ENCODE data around the gene FBXL15.

FBXL15 gene

GRCh38 chr10:102405108-102405571 is 15.5 kb upstream of the FBXL15 start:
- TF ChIP-seq EZH2 (optimal IDR thresholded peaks at IDR 0.05; ENCODE audit: low read depth, low read length): no peak
- TF ChIP-seq EZH2phosphoT487 (IDR thresholded peaks at IDR 0.05; ENCODE audit: low read length): no peak
- TF ChIP-seq CTCF (IDR thresholded peaks at IDR 0.05; ENCODE audit: low read length): no peak
- H4K20me1 ChIP-seq (ENCODE audit: insufficient read depth, low read length): peaks cover 6% of the 10 kb centered on the region; the same call in 1 of the 2 replicates
- no peaks in the 10 kb centered on the region for H3K9me3 ChIP-seq (replicated peaks; ENCODE audit: insufficient read depth, low read length)

GRCh38 chr10:102405632-102406031 is 15.0 kb upstream of the FBXL15 start:
- Histone ChIP-seq H3K9me3 (replicated peaks; ENCODE audit: insufficient read depth, low read length) (no peaks in the 10 kb centered on the region), H3K4me1 (ENCODE audit: low read length) (no peaks in the 10 kb centered on the region), H3K4me3 (ENCODE audit: low read length) (no peak overlapping the region), H3K4me2 (ENCODE audit: low read depth, low read length) (no peak overlapping the region), H2AFZ (ENCODE audit: low read length) (no peak overlapping the region), H3K9me2 (replicated peaks; ENCODE audit: insufficient read depth, low read length) (no peaks in the 10 kb centered on the region), H3K79me2 (ENCODE audit: low read length) (peaks cover under 1% of the 10 kb centered on the region; the same call in 1 of the 2 replicates), H3K27ac (ENCODE audit: low read length) (no peak overlapping the region), H3K9ac (ENCODE audit: low read length) (no peak overlapping the region), H3K36me3 (replicated peaks; ENCODE audit: insufficient read depth, low read length) (peaks cover 8% of the 10 kb centered on the region; the same call in 1 of the 2 replicates), H3K27me3 (replicated peaks; ENCODE audit: insufficient read depth, low read length) (peaks cover 34% of the 10 kb centered on the region), H4K20me1 (ENCODE audit: insufficient read depth, low read length) (peaks cover 4% of the 10 kb centered on the region; the same call in 1 of the 2 replicates), H3F3A (ENCODE audit: insufficient read depth, low read length) (peaks cover 20% of the 10 kb centered on the region; the same call in 1 of the 2 replicates)
- TF ChIP-seq CTCF (IDR thresholded peaks at IDR 0.05; ENCODE audit: low read length): no peak
- DNase-seq: no peak

More at GRCh38 chr10:102405108-102405571, 15.5 kb upstream of the FBXL15 start:
- peaks cover 29% of the 10 kb centered on the region for H3K27me3 ChIP-seq (replicated peaks; ENCODE audit: insufficient read depth, low read length)
- DNase-seq: no peak
- H3K4me1 ChIP-seq (ENCODE audit: low read length): peaks cover under 1% of the 10 kb centered on the region; the same call in 1 of the 2 replicates
- peaks cover 20% of the 10 kb centered on the region; the same call in 1 of the 2 replicates for H3F3A ChIP-seq (ENCODE audit: insufficient read depth, low read length)
- no peak overlapping the region for H3K4me2 ChIP-seq (ENCODE audit: low read depth, low read length)
- H3K9me2 ChIP-seq (replicated peaks; ENCODE audit: insufficient read depth, low read length): no peaks in the 10 kb centered on the region
- no peak overlapping the region for H3K27ac ChIP-seq (ENCODE audit: low read length)
- H3K4me3 ChIP-seq (ENCODE audit: low read length): no peak overlapping the region
- H3K36me3 ChIP-seq (replicated peaks; ENCODE audit: insufficient read depth, low read length): peaks cover 8% of the 10 kb centered on the region; the same call in 1 of the 2 replicates
- H3K79me2 ChIP-seq (ENCODE audit: low read length): peaks cover 5% of the 10 kb centered on the region
- H3K9ac ChIP-seq (ENCODE audit: low read length): no peak overlapping the region
- no peak overlapping the region for H2AFZ ChIP-seq (ENCODE audit: low read length)

- Histone ChIP-seq H3K4me1 (ENCODE audit: low read length) (no peaks in the 10 kb centered on the region), H2AFZ (ENCODE audit: low read length) (no peak overlapping the region), H3K27me3 (replicated peaks; ENCODE audit: insufficient read depth, low read length) (peaks cover 46% of the 10 kb centered on the region), H3K9me2 (replicated peaks; ENCODE audit: insufficient read depth, low read length) (no peaks in the 10 kb centered on the region), H3K36me3 (replicated peaks; ENCODE audit: insufficient read depth, low read length) (no peaks in the 10 kb centered on the region), H4K20me1 (ENCODE audit: insufficient read depth, low read length) (no peaks in the 10 kb centered on the region), H3F3A (ENCODE audit: insufficient read depth, low read length) (peaks cover 13% of the 10 kb centered on the region; the same call in 1 of the 2 replicates), H3K79me2 (ENCODE audit: low read length) (no peaks in the 10 kb centered on the region), H3K9me3 (replicated peaks; ENCODE audit: insufficient read depth, low read length) (no peaks in the 10 kb centered on the region), H3K27ac (ENCODE audit: low read length) (no peak overlapping the region), H3K4me3 (ENCODE audit: low read length) (no peak overlapping the region), H3K9ac (ENCODE audit: low read length) (no peak overlapping the region), H3K4me2 (ENCODE audit: low read depth, low read length) (no peak overlapping the region)
- TF ChIP-seq EZH2 (optimal IDR thresholded peaks at IDR 0.05; ENCODE audit: low read depth, low read length): no peak
- TF ChIP-seq CTCF (IDR thresholded peaks at IDR 0.05; ENCODE audit: low read length): no peak
- no peak for TF ChIP-seq EZH2phosphoT487 (IDR thresholded peaks at IDR 0.05; ENCODE audit: low read length)
- no peak for DNase-seq
These were observed 13.8 kb upstream of the FBXL15 start for GRCh38 chr10:102406815-102407214.
